Neural progenitor cell (in vitro differentiated cells): ENCODE measurements around the gene AKR1C1.
"Not testable (repeated sequence)": the region's sequence is repeated elsewhere in the genome, so short reads cannot be mapped to it uniquely, and the experiment has no call there.

Experiments
- EZH2 ChIP-seq: fragments of 200-600 bp; sonication (generic); IDR thresholded peaks from 2 replicates; pipeline ENCODE4 v1.6.1; 2017; ENCODE audit warnings: antibody characterized with exemption, mild to moderate bottlenecking, moderate library complexity
- TF ChIP-seq, protein P1 (sequence below): fragments of 200-600 bp; sonication (generic); IDR thresholded peaks from 2 replicates; pipeline ENCODE4 v1.5.1; 2017; ENCODE audit warnings: antibody characterized with exemption, mild to moderate bottlenecking

DNA sequence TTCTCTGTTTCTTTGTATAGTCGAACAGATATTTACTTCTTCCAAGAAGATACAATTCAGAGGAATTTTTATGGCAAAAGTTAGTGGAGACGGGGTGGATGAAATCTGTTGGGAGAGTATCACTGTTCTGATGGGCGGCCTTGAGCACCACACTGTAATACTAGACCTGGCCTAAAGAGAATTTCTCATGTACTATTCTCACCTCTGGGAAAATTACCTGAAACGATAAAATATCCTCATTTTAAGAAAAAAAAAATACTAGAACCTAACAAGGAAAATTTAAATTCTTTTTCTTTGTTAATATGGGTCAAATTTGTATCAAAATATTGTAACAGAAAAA is 570 bp downstream of the AKR1C1 start:
- TF ChIP-seq, protein P1, sequence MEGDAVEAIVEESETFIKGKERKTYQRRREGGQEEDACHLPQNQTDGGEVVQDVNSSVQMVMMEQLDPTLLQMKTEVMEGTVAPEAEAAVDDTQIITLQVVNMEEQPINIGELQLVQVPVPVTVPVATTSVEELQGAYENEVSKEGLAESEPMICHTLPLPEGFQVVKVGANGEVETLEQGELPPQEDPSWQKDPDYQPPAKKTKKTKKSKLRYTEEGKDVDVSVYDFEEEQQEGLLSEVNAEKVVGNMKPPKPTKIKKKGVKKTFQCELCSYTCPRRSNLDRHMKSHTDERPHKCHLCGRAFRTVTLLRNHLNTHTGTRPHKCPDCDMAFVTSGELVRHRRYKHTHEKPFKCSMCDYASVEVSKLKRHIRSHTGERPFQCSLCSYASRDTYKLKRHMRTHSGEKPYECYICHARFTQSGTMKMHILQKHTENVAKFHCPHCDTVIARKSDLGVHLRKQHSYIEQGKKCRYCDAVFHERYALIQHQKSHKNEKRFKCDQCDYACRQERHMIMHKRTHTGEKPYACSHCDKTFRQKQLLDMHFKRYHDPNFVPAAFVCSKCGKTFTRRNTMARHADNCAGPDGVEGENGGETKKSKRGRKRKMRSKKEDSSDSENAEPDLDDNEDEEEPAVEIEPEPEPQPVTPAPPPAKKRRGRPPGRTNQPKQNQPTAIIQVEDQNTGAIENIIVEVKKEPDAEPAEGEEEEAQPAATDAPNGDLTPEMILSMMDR: not testable (repeated sequence)
- TF ChIP-seq EZH2: not testable (repeated sequence)
